HG02884 (cell line): ENCODE measurements around the gene CHDH.

Experiments used
- ATAC-seq: cut with Tn5 transposase; IDR thresholded peaks from one replicate; pipeline ENCODE4 v1.9.1; 2021; ENCODE audit warnings: mild to moderate bottlenecking, moderate library complexity; ENCODE audit not compliant: unreplicated experiment

CHDH gene

DNA sequence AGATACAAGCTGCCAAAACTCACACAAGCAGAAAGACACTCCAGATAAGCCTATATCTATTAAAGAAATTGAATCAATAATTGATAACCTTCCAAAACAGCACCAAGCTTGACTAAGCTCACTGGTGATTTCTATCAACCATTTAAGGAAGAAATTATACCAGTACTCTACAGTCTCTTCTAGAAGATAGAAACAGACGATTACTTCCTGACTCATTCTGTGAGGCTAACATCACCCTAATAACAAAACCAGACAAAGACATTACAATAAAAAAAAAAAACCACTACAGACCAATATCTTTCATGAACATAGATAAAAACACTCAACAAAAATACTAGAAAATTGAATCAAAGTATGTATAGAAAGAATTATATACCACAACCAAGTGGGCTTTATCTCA lies 20.2 kb downstream of the CHDH start:
- ATAC-seq: no peak

DNA sequence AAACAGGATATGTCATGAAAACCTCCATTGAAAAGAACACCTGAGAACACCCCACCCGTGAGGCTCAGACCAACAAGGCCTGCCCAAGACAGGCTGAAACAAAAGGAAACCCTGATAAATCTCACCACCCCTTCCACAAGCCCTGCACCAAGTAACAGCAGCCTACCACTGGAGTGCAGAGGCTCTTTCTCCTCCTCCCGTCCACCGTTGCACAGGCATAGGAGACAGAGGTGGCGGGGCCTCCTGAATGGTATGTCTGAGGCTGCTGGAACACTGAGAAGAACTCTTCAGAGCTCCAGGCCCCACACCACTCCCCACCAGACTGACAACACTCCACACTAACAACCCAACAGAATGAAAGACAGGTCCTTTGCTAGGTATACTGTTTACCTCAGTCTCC lies 21.4 kb downstream of the CHDH start:
- no peak for ATAC-seq

DNA sequence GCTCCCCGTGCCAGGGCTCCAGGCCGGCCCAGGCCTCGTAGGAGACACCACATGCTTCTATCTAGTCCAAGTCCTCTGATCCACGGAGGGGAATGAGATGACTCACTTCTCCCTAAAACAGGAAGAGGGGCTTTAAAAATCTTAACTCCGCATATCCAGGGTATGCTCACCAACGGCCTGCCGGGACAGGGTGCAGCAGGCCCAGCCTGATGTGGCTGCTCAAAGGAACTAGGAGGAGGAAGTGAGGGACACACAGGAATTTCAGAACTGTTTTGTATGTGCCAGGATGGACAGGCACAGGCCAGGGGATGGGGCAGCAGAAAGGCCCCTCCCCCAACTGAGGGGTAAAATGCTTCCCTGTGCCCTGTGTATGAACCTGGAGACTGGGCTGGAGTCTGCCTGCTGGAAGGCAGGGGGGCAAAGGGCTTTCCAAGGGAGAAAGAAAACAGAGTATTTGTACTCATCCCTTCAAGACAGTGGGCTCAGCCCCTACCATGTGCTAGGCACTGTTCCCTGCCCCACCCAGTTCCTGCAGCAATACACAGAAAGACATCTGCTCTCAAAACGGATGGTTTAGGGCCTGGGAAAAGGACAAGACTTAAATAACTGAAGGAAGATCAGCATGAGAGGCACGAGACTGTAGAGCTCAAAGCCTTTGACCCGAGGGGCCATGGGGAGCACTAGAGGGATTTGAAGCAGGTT lies 22.1 kb downstream of the CHDH start:
- ATAC-seq: no peak

DNA sequence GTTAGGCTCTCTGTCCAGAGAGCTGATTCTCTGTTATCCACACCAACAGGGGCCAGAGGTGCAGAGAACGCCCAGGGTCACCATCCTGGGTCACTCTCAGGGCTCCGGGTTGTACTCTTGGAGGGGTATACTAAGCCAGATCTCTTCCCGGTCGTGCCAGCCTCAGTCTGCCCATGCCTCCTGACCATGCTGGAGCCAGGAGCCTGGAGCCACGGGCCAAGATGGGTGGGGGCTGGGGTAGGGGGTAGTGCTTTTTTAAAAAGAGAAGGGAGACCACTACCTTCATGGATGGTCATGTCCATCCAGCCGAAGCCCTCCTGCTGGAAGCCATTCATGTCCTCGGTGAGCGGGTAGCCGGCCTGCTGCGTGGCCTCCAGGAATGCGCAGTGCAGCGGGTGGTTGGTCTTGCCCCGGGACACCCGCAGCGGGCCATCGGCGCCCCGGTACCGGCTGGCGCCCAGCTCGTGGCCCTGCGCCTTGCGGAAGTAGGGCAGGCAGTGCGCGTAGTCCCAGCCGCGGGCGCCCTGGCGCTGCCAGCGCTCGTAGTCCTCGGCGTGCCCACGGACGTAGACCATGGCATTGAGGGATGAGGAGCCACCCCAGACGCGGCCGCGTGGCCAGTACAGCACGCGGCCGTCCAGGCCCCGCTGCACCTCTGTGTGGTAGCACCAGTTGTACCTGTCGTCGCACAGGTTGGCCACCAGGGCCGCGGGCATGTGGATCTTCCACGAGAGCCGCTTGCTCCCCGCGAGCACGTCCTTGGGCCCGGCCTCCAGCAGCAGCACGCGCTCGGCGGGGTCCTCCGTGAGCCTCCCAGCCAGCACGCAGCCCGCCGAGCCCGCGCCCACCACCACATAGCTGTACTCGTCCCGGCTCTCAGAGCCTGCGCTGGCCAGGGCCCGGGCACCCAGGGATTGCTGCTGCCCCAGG lies 22.9 kb downstream of the CHDH start:
- ATAC-seq: no peak

- no peak for ATAC-seq
Observed at GRCh38 chr3:53822331-53822741, 23.9 kb downstream of the CHDH start.

- peak; percentile 62 for ATAC-seq
Observed at GRCh38 chr3:53821631-53822121, 24.5 kb downstream of the CHDH start.

- no peak for ATAC-seq
Observed at GRCh38 chr3:53820756-53821580, 25.3 kb downstream of the CHDH start.

GRCh38 chr3:53820084-53820483 lies 26.1 kb downstream of the CHDH start:
- no peak for ATAC-seq

DNA sequence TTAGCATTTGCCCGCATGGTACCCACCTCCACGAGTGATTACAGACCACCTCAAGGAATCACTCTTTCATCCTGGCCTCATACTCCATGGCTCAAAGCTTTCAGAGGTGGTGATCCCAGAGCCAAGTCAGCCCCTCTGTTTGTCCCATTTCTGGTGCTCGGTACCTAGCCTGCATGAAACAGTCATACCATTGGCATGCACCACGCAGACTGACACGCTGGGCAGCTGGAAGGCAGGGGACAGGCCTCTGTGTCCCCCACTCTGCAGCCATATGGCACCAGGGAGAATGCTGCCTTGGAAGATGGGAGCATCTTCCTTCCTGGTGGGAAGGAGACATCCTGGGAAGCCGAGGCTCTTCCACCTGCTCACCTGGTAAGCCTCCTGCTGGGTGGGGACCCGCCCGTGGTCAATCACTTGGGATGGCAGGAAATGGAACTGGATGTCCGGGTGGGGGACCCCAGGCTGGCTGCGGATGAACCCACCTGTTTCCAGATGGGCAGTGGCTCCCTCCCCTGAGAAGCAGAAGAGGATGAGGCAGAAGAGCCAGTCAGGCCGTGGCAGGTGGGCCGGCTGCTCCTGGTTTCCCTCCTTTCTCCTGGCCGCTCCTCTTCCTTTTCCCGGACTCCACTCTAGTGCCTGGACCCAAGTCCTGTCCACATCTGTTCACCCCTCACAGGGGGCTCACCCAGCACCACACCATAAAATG lies 26.9 kb downstream of the CHDH start:
- ATAC-seq: no peak

GRCh38 chr3:53818221-53819162 lies 27.7 kb downstream of the CHDH start:
- no peak for ATAC-seq

DNA sequence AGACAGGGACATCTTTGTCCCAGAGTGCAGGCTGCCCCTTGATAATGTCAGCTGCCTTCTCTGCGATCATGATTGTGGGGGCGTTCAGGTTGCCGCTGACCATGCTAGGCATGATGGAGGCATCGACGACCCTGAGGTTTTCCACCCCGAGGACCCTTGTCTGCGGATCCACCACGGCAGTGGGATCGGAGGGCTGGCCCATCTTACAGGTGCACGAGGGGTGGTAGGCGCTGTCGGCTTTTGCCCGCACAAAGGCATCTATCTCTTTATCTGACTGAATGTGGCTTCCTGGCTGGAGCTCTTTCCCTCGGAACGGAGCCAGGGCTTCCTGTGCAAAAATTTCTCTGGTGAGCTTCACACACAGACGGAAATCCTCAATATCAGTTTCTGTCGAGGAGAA lies 28.4 kb downstream of the CHDH start:
- no peak for ATAC-seq

GRCh38 chr3:53817211-53817610 lies 29.0 kb downstream of the CHDH start:
- ATAC-seq: no peak

GRCh38 chr3:53816425-53816824 lies 29.8 kb downstream of the CHDH start:
- ATAC-seq: no peak

DNA sequence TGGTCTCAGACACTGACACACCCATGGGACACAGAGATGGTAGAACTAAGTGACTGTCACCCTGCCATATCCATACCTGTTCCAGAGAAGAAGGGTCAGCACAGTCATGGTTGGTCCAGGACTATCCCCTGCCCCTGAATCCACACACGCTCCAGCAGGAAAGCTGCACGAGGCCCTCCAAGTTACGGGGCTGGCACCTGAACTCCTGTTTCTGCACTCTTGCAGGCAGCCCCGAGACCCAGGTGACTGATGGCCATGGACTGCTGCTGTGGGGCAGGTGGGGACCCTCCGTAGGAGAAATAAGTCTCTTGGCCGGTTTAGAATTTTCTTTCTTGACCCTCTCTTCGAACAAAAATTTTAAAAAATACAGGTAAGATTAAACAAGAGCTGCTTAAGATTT lies 30.6 kb downstream of the CHDH start:
- no peak for ATAC-seq

DNA sequence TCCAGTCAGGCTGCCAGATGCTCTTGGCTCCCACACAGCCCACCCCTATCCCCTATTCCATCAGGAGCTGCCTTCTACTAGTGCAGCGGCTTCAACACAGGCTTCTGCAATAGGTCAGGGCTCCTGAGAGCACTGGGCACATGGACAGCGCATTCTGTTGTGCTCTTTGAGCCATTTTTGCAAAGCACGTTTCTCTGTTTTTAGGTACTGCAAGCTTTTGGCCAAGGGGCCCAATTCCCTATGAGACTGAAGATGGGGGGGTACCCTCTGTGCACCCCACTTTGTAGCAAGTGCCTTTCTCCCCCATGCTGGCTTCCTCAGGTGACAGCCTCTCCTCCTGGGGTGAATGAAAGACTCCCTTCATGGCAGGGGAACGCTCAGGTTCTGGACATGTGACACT lies 31.2 kb downstream of the CHDH start:
- ATAC-seq: no peak

DNA sequence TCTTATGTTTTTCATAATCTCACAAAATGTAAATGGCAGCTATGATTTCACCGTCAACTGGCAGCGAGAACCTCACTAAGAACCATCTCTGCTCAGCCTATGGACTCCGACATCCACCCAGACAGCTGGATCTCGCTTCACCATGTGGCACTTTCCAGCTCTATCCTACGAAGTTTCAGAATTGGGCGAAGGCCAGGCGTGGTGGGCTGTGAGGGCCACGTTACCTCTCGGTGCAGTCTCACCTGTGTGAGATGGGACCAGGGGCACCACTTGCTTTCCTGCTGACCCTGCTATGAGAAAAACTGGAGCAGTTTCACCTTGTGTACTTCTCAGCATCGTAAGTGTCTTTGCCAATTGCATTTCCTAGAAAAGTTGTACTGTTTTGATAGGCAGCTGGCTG lies 32.3 kb downstream of the CHDH start:
- ATAC-seq: no peak

- ATAC-seq: no peak
Observed at GRCh38 chr3:53813229-53813628, 33.0 kb downstream of the CHDH start.

DNA sequence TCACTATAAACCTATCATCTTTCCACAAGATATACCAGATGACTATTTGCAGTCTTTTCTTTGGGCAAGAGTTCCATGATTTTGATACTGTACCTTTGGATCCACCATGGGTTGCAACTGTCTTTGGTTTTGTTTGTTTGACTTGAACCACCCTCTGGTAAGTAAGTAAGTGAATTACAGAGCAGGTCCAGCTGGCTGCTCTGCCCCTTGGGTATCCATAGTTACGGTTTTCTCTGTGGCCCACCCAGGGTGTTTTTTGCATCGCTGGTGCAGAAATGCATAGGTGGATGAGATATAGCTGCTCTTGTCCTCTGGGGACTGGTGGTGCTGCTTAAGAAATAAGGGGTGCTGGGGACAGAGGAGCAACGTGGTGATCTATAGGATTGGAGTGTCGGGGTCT lies 33.8 kb downstream of the CHDH start:
- no peak for ATAC-seq

DNA sequence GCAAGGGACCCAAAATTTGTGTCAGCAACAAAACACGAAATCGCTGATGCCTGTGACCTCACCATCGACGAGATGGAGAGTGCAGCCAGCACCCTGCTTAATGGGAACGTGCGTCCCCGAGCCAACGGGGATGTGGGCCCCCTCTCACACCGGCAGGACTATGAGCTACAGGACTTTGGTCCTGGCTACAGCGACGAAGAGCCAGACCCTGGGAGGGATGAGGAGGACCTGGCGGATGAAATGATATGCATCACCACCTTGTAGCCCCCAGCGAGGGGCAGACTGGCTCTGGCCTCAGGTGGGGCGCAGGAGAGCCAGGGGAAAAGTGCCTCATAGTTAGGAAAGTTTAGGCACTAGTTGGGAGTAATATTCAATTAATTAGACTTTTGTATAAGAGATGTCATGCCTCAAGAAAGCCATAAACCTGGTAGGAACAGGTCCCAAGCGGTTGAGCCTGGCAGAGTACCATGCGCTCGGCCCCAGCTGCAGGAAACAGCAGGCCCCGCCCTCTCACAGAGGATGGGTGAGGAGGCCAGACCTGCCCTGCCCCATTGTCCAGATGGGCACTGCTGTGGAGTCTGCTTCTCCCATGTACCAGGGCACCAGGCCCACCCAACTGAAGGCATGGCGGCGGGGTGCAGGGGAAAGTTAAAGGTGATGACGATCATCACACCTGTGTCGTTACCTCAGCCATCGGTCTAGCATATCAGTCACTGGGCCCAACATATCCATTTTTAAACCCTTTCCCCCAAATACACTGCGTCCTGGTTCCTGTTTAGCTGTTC lies 34.9 kb downstream of the CHDH start:
- no peak for ATAC-seq
